ENCODE results near the gene MKLN1.
"Not testable (repeated sequence)": the region's sequence is repeated elsewhere in the genome, so short reads cannot be mapped to it uniquely, and the experiment has no call there.

MKLN1 gene

DNA sequence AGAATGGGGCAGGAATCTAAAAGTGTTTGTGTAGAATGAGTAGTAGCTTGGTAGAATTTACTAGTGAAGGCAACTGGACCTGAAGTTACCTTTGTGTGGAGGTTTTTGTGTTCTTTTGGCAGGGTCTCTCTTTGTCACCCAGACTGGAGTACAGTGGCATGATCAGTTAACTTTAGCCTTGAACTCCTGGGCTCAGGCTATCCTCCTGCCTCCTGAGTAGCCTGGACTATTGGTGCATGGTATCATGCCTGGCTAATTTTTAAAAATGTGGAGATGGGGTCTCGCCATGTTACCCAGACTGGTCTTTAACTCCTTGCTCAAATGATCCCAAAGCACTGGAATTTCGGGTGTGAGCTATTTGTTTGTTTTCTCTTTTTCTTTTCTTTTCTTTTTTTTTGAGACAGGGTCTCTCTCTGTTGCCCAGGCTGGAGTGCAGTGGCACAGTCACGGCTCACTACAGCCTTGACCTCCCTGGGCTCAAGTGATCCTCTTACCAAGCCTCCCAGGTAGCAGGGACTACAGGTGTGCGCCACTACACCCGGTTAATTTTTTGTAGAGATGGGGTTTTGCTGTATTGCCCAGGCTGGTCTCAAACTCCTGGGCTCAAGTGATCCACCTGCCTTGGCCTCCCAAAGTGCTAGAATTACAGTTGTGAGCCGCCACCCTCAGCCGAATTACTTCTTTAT, 76.7 kb downstream of the MKLN1 start:
- no peak for DNase-seq

DNA sequence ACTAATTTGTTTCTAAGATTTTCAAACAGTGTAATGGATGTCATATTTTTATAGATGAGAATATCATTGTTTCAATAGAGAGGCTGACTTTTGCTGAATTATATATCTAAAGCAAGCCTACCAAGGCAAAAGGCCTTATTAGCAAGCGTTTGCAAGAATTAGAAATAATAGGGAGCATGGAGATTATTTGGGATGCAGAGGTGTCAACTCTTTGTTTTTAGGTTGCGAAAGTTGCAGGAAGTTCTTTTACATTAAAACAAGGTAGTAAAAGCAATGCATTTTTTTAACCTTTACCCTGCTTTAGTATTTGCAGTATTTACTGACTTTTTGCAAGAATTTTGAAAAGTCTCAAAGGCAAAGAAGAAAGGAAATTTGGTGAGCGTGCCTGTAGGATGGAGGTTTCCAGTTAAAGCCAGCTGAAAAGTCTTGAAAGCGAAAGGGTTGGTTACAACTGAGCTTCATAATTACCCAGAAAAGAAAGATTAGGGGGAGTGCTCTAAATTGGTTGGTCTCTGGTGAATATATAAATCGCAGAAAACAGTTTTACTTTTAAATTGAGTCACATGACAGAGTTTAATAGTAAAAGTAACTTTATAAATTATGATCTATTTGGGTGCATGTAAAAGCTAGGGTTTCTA, 81.6 kb downstream of the MKLN1 start:
- DNase-seq = no peak

DNA sequence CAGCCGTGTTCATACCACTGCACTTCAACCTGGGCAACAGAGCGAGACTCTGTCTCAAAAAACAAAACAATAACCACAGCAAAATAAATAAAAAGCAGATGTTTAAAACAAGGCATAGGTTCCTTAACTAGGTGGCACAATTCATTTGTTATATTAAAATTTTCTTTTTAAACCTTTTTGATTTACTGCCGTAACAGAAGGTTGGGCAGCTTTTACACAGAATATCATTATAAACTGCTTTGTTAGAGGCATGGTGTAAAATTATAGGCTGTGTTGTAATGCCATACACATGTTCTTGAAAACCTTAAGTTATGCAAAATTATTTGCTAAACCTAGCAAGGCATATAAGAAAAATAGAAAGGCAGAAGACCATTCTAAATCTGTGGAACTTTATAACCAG, 84.4 kb downstream of the MKLN1 start:
- no peak for DNase-seq

DNA sequence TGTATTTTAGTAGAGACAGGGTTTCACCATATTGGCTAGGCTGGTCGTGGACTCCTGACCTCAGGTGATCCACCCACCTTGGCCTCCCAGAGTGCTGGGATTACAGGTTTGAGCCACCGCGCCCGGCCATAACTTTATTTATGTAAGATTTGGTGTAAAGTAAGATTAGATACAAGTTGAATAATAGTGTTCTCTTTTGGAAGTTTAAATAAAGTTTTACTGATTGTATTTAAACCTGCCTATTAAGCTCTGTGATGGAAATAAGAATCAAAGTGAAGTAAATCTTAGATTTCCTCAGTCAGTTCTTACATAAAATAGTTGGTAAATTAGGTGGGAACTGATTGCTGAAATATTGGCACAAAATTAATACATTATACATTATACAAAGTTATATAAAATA, 86.0 kb downstream of the MKLN1 start:
- DNase-seq = no peak

DNA sequence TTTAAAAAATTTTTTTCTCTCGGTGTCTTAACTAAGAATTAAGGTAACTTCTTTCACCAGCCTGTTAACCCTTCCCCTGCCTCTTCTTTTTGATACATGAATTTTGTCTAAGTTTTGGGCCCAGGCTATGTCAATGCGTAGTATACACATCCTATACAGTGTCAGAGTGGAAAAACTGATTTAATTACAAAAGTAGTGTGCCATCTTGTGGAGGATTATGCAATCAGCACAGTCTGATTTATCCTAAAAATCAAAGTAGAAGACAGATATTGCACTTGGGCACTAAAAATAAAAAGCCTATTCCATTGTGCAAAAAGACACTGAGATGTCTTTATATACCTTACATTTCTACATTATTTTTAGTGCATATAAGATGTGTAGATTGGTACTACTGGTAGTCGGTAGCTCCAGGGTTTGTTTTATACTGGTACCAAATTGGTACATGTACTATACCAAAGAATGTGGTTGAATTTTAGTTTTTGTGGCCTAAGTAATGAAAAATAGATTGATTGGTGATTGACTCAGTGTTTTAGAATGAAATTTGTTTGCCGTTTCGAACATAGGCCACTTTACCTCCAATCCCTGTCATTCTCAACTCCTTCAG, 96.6 kb downstream of the MKLN1 start:
- DNase-seq = peak; percentile 42

DNA sequence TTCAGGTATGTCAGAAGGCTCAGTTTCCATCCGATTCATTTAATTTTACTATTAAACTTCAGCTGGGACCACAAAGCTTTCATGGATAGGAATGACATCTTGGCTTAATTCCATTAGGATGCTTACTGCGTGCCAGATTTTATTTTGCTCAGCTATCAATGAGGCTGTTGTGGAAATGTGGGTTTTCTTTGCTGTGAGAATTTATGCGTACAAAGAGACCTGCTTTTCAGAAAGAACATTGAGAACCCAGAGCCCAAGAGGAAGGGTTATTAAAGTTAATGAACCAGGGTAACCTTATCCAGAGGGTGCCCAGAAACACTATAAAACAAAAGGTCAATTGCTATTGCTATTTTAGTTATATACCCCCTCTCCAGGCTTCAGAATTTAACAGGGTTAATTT, 98.3 kb downstream of the MKLN1 start:
- DNase-seq = no peak

DNA sequence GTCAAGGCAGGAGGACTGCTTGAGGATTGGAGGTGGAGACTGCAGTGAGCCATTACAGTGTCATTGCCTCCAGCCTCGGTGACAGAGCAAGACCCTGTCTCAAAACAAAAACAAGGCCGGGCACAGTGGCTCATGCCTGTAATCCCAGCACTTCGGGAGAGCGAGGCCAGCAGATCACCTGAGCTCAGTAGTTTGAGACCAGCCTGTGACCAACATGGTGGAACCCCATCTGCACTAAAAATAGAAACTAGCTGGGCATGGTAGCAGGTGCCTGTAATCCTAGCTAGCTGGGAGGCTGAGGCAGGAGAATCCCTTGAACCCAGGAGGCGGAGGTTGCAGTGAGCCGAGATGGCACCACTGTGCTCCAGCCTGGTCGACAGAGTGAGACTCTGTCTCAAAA, 103.2 kb downstream of the MKLN1 start:
- not testable (repeated sequence) for DNase-seq

DNA sequence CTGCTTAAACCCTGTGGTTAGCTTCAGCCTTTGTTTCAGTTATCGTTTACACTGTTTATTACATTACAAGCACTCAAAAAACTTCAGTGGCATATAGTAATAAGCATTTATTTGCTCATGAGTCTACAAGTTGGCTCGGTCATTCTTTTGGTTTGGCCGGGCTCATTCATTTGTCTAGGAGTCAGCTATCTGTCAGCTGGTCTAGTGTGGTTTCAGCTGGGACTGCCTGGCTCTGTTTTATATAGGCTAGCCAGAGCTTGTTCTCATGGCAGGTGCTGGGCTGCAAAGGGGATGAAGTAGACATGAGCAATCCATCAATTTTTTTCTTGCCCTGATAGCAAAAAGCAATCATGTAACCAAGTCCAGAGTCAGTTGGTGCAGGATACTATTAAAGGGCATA, 103.6 kb downstream of the MKLN1 start:
- DNase-seq = no peak

DNA sequence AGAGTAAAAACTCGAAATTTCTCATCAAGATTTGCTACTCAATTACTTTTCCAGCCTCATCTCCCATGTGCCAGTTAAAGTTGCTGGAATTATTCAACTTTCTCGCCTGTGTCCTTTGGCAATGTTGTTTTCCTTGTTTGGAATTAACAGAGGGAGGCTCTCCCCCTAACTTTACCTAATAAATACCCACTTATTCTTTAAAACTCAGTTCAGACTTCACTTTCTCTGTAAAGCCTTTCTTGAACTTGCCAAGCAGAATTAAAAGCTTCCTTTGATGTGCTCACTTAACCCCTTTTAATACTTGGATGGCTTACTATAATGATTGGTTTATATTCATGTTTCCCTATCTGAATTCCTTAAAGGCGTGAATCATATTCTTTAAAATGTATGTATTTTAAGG, 104.1 kb downstream of the MKLN1 start:
- no peak for DNase-seq

DNA sequence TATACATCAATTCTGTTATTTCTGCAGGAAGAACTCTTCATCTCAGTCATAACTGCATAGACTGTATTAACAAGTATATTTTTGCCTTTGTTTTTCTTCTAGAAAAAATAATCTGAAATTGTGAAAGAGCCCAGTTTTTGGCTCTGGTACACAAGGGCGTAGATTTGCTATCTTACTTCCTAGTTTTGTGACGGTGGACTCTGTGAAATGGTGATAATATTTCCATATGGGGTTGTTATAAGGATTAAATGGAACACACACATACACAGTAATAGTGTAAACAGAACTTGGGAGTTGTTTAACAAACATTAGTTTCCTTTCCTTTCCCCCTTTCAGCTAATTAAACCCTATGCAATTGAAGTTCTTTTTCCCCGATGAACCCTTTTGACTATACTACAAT, 108.7 kb downstream of the MKLN1 start:
- DNase-seq = no peak

DNA sequence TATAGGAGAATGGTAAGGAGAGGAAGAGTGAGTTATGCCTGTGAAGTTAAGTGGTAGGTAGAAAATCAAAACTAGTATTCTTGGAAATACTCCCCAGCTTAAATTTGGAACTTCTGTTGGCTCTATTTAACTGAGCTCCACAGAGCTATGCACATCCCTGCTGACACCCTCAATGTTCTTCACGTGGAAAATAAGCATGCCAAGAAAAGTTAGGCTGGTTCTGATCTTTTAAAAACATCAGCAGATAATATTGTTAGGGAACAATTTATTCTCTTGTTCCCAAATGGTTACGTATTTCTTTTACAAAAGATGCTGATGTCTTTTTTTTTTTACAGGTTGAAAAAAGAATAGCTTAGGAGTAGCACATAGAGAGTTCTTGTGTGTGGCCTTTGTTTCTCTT, 111.3 kb downstream of the MKLN1 start:
- DNase-seq = no peak

DNA sequence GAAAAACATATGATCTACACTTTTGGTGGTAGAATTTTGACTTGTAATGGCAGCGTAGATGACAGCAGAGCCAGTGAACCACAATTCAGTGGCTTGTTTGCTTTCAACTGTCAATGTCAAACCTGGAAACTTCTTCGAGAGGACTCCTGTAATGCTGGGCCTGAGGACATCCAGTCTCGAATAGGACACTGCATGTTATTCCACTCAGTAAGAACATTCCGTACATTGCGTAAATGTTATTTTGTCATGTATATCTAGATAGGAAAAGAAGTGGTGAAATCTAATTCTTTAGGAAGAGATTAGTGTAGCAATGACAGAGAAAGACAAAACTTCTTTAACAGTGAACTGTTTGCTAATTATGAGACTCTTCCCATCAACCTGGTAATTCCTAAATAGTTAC, 115.8 kb downstream of the MKLN1 start:
- DNase-seq = no peak

DNA sequence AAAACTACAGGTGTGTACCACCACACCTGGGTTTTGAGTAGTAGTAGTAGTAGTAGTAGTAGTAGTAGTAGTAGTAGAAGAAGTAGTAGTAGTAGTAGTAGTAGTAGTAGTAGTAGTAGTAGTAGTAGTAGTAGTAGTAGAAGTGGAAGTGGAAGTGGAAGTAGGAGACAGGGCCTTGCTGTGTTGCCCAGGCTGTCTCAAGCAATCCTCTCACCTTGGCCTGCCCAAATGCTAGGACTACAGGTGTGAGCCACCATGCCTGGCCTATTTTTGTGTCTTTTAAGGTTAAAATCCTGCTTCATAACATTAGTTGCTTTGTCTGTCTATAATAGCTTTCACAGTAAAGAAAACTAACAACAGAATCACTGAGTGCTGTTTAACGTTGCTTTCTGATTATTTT, 117.0 kb downstream of the MKLN1 start:
- DNase-seq = no peak

DNA sequence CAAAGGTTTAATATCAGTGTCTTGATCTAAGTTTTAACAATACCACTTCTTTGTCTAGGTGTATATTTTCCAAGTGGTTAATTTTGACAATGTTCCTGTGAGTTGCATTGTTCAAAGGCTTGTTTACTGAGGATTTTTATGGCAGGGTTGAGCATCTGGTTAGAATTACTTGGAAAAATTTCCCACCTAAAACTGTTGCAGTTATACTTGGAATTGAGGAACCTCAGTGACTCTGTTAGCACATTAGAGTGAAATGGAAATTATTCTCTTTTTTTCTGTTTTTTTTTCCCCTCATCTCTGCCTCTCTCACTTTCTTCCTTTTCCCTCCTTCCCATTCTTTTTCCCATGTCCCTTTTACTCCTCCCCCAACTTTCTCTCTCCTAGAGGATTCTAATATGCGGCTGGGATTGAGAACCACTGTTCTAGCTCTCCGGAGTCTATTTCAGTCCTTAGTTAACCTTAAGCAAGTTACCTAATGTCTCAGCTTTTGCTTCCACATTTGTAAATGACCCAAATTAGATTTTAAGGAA, 121.8 kb downstream of the MKLN1 start:
- DNase-seq = no peak

DNA sequence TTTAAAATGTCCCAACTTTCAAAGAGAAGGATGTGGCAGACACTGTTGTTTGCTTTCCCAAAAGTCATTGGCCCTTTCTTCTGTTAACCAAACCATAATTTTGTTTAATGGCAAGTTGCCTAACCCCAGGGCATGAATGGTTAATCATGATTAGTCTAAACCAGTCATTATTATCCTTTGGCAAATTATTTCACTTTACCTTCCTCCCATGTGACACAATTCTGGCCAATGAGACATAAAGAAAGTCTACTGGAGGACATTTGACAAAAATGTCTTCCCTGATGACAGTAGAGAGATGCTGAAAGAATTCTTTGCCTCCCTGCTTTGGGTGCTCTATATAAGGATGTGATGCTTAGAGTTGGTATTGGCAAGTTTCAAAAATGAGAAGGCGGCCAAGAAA, 126.8 kb downstream of the MKLN1 start:
- no peak for DNase-seq

DNA sequence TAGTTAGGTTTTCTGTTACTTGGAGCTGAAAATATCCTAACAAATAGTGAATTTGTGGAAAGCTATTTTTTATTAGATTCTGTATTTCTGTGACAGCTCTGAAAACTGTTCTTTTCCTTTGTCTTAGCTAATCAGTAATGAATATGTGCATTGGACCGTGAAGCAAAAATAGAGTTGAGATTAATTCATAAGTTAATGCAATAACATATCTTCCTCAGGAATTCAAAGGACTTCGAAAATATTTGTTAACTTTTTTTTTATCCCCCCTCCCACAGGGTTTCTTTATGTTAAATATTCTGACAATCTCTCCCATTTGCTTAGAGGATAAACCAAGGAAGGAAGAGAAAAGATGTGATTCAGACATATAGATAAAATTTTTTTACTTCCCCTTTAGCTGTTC, 127.3 kb downstream of the MKLN1 start:
- DNase-seq = no peak

DNA sequence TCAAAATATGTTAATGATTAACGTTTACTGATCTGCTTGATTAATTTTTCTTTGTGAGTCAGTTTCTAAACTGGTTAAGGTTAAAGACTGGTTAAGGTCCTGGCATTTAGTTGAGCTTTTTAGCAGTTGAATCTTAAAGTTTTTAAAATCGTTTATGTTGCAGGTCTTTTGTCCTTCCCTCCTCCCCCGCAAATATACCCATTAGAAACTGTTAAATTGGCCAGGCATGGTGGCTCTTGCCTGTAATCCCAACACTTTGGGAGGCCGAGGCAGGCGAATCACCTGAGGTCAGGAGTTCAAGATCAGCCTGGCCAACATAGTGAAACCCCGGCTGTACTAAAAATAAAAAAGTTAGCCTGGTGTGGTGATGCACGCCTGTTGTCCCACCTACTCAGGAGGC, 127.9 kb downstream of the MKLN1 start:
- no peak for DNase-seq

DNA sequence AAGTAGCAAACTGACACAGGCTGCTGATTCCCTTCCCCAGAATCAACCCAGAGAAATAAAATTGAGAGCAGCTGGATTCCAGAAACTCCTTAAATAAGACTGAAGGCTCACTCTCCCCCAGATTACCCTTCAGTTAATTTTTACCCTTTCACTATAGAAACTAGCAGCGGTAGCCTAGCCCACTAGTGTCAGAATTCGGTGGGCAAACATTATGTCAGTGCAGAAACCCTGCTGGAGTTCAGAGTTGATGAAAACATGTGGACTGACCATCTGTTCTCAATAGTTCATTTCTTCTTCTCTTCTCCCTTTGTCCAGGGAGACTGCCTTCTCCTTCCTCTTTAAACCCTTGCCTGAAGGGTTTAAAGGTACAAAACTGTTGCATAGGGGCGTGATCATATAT, 128.7 kb downstream of the MKLN1 start:
- no peak for DNase-seq

DNA sequence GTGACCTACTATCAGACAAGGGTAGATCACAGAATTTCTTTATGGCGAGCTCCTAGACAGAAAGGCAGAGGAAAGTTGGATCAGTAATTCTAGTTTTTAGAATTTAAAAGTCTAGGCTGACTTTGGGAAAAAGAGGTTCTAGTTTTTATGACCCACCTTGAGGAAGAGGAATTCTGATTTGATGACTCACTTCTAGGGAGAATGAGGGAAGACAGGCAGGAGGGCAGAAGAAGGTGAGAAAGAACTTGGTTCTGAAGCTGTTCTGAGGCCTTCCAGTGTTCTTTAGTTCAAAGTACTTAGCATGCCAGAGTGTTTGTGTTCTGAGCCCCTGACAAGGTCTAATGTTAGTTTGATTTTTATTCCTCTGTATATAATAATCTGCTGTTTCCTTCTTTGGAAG, 131.6 kb downstream of the MKLN1 start:
- DNase-seq = no peak

DNA sequence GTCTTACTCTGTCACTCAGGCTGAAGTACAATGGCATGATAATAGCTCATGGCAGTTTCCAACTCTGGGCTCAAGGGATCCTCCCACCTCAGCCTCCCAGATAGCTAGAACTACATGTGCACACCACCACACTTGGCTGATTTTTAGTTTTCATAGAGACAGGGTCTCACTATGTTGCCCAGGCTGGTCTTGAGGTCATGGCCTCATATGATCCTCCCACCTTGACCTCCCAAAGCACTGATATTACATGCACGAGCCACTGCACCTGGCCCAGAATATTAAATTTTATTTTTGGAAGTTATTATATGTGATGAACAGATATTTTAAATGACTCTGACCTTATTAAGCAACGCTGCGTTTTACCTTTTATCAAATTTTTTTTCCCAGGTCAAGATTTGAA, 134.4 kb downstream of the MKLN1 start:
- no peak for DNase-seq

DNA sequence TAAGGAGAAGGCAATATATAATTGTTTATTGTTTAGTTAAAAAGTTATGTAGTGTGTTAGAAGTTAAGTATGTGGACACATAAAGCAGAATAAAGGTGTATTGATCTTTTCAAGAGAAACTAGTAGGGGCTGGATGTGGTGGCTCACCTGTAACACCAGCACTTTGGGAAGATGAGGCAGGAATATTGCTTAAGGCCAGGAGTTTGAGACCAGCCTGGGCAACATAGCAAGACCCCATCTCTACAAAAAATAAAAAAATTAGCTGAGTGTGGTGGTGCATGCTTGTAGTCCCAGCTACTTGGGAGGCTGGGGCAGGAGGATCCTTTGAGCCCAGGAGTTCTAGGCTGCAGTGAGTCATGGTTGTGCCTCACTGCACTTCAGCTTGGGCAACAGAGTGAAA, 135.0 kb downstream of the MKLN1 start:
- DNase-seq = not testable (repeated sequence)

DNA sequence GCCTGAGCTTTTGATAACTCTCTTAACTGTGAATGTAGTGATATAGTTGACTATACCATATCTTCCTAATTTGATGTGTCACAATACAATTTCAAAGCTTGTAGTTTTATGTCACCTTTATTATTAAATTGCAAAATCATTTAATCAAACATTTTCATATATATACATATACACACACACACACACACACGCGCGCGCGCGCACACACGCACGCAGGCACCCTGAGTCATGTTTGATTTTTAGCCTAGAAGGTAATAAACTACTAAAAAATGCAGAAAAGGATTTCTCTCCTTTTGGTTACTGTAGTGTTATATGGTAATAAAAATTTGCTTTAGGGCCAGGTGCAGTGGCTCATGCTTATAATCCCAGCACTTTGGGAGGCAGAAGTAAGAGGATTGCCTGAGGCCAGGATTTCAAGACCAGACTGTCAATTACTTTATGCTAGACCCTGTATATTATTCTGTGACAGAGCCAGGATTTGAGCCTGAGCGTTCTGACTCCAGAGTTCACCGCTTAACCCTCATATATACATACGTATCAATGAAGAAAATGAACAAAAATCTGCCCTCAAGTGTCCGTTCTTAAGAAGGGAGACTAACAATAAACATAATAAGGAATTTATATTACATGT, 139.2 kb downstream of the MKLN1 start:
- DNase-seq = no peak

DNA sequence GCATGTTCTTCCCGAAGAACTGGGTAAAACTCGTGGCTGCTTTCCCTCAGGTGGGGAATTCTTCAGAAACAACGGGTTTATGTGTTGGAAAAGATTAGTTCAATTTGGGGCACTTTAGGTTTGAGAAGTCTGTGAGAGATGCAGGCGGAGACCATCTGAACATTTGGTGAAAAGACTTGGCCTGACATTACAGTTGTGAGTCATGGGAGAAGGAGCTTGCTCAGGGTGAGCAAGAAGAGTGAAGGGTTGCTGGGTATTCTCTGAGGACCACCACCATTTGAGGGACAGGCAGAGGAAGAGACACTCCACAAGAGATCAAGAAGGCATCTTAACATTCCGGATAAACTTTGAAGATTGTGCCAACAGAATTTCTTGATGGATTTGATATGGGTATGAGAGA, 140.1 kb downstream of the MKLN1 start:
- DNase-seq = no peak

Measured in NCI-H526 treated with DMSO at 0.1 percent for 48 hours (cell line).